Sigmoid colon (tissue), 7 donors: ENCODE data around the gene POP5. TPM values are rescaled to one million over a fixed set of nuclear protein-coding genes. Genes with fewer than 3 reads are reported as not detected.
A peak's percentile ranks its signal among the peaks of the same experiment; 100 is the strongest.

Experiments used
- DNase-seq: peaks from one replicate; pipeline ENCODE4 v3.0.0-alpha.2; 2019
- H3K27ac ChIP-seq, 4 donors: fragments of 200-600 bp; sonication (generic); one replicate each; pipeline ENCODE4 v1.5.1; 2016 to 2019; ENCODE audit warnings: mild to moderate bottlenecking in 1 of 4
- H3K27me3 ChIP-seq, 3 donors: fragments of 200-600 bp; sonication (generic); one replicate each; pipeline ENCODE4 v1.5.1; 2019; ENCODE audit warnings: mild to moderate bottlenecking in 1 of 3
- H3K36me3 ChIP-seq, 4 donors: fragments of 200-600 bp; sonication (generic); one replicate each; pipeline ENCODE4 v1.5.1; 2016 to 2019
- H3K4me1 ChIP-seq, 4 donors: fragments of 200-600 bp; sonication (generic); one replicate each; pipeline ENCODE4 v1.5.1; 2017 to 2019
- H3K4me3 ChIP-seq, 4 donors: fragments of 200-600 bp; sonication (generic); one replicate each; pipeline ENCODE4 v1.5.1; 2017 to 2019; ENCODE audit warnings: mild to moderate bottlenecking in 2 of 4, moderate library complexity in 1 of 4
- H3K9me3 ChIP-seq, 4 donors: fragments of 200-600 bp in 3 of 4; sonication (generic) in 3 of 4; one replicate each; pipeline versions ENCODE4 v1.5.1 to v1.6.1; 2013 to 2019
- EP300 ChIP-seq, 4 donors: sonication (generic); formaldehyde crosslinking; IDR thresholded peaks; one replicate each; pipeline ENCODE4 v1.6.1; 2017; ENCODE audit warnings: antibody characterized with exemption in 4 of 4
- POLR2A ChIP-seq, 2 donors: fragments of 450-650 bp; IDR thresholded peaks; one replicate each; pipeline ENCODE4 v1.6.1; 2016; ENCODE audit warnings: antibody characterized with exemption in 2 of 2, mild to moderate bottlenecking in 2 of 2, moderate library complexity in 2 of 2
- POLR2AphosphoS5 ChIP-seq, 4 donors: sonication (generic); formaldehyde crosslinking; IDR thresholded peaks; one replicate each; pipeline ENCODE4 v1.6.1; 2017; ENCODE audit warnings: antibody characterized with exemption in 4 of 4
- WGBS, 2 donors: extraction: QIAGEN DNeasy Blood & Tissue Kit; methylation state at CpG; one replicate each; pipeline ENCODE4 v1.1.7; 2013; 5-methylcytosine and 5-hydroxymethylcytosine counted together
- intact Hi-C: fragments of 100-400 bp; cut with DNase I; formaldehyde crosslinking; loops from one replicate; pipeline ENCODE4 v1.15.1; 2023
- polyA plus RNA-seq, 3 donors: library from polyadenylated mRNA; stranded (reverse); fragments of 200-250 nt; gene quantifications; one replicate each; pipeline ENCODE4 v1.2.3, GENCODE V29; 2013
- total RNA-seq, 4 donors: library from RNA; depleted of rRNA; stranded (reverse); fragments of >200 nt; gene quantifications; one replicate each; pipeline ENCODE4 v1.1.0, GENCODE V29; 2016
- TF ChIP-seq, protein P1 (sequence below), 4 experiments: fragments of 450-650 bp in 3 of 4; fragments of 200-600 bp in 1 of 4; IDR thresholded peaks; one replicate each; pipeline ENCODE4 v1.5.1; 2016 to 2019; ENCODE audit warnings: antibody characterized with exemption in 4 of 4, mild to moderate bottlenecking in 3 of 4, moderate library complexity in 2 of 4
- donor health status: healthy with polysubstance abuse.
- donor health status: Bipolar disorder and iron deficiency.
- donor health status: healthy.

POP5 gene
- total and polyA plus RNA-seq, 7 donors, result 21.0 to 58.0 (median 27.8) TPM

DNA sequence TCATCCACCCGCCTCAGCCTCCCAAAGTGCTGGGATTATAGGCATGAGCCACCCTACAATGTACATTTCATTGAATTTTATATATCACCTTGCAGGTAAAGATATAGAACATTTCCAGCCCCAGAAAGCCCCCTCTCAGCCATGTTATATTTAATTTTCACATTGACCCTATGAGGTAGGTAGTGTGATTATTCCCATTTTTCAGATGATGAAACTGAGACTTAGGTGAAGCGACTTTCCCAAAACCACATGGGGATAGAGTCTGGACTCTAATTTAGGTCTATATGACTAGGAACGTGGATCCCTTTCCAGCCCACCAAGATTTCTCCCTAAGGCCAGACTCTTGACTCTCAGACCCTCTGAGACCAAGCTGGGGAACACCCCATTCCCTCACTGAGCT is 15.7 kb upstream of the POP5 start:
- no peaks in the 10 kb centered on the region for H3K9me3 ChIP-seq
- H3K4me1 ChIP-seq, result no peaks in the 10 kb centered on the region
- no peak overlapping the region for H3K27ac ChIP-seq
- TF ChIP-seq POLR2A (IDR thresholded peaks at IDR 0.05) (no peak), POLR2AphosphoS5 (IDR thresholded peaks at IDR 0.05) (no peak), EP300 (IDR thresholded peaks at IDR 0.05) (no peak)
- TF ChIP-seq, protein P1, sequence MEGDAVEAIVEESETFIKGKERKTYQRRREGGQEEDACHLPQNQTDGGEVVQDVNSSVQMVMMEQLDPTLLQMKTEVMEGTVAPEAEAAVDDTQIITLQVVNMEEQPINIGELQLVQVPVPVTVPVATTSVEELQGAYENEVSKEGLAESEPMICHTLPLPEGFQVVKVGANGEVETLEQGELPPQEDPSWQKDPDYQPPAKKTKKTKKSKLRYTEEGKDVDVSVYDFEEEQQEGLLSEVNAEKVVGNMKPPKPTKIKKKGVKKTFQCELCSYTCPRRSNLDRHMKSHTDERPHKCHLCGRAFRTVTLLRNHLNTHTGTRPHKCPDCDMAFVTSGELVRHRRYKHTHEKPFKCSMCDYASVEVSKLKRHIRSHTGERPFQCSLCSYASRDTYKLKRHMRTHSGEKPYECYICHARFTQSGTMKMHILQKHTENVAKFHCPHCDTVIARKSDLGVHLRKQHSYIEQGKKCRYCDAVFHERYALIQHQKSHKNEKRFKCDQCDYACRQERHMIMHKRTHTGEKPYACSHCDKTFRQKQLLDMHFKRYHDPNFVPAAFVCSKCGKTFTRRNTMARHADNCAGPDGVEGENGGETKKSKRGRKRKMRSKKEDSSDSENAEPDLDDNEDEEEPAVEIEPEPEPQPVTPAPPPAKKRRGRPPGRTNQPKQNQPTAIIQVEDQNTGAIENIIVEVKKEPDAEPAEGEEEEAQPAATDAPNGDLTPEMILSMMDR (IDR thresholded peaks at IDR 0.05), result no peak
- intact Hi-C loops, result no loop called here
- 93 to 94% methylated on average over 3 of the region's 3 CpGs for WGBS, 2 donors
- H3K4me3 ChIP-seq, result no peak overlapping the region
- no peaks in the 10 kb centered on the region for H3K27me3 ChIP-seq
- H3K36me3 ChIP-seq, result no peaks in the 10 kb centered on the region
- DNase-seq, result no peak

DNA sequence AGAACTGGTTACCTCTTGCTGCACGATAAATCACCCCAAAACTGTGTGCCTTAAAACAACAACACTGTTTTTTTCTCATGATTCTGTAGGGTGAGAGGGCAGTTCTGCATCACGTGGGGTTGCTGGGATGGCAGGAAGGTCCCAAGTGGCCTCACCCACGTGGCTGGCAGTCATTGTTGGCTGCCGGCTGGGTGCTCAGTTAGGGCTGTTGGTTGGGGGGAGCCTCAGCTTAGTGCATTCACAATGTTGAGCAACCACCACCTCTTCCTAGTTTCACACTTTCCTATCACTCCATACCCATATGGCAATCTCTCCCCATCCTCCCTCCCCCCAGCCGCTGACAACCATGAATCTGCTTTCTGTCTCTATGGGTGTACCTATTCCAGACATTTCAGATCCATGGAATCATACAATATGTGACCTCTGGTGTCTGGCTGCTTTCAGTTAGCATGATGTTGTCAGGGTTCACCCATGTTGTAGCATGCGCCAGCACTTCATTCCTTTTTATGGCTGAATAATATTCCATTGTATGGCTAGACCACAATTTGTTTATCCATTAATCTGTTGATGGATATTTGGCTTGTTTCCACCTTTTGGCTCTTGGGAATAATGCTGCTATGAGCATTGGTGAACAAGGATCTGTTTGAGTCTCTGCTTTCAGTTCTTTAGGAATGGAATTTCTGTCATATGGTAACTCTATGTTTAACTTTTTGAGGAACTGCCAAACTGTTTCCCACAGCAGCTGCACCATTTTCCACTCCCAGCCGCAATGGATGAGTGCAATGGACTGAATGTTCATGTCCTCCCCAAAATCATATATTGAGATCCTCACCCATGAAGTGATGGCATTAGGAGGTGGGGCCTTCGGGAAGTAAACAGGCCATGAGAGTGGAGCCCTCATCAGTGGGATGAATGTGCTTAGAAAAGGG is 11.2 kb upstream of the POP5 start:
- Histone ChIP-seq H3K27me3 (no peaks in the 10 kb centered on the region), H3K27ac (no peak overlapping the region), H3K36me3 (no peaks in the 10 kb centered on the region), H3K4me3 (no peak overlapping the region), H3K4me1 (no peaks in the 10 kb centered on the region), H3K9me3 (no peaks in the 10 kb centered on the region)
- TF ChIP-seq, protein P1 (IDR thresholded peaks at IDR 0.05), result no peak
- no peak for TF ChIP-seq EP300 (IDR thresholded peaks at IDR 0.05)
- TF ChIP-seq POLR2AphosphoS5 (IDR thresholded peaks at IDR 0.05), result no peak
- no peak for TF ChIP-seq POLR2A (IDR thresholded peaks at IDR 0.05)
- intact Hi-C loops, result no loop called here
- DNase-seq, result no peak
- 81 to 88% methylated on average over 8 of the region's 8 CpGs for WGBS, 2 donors

DNA sequence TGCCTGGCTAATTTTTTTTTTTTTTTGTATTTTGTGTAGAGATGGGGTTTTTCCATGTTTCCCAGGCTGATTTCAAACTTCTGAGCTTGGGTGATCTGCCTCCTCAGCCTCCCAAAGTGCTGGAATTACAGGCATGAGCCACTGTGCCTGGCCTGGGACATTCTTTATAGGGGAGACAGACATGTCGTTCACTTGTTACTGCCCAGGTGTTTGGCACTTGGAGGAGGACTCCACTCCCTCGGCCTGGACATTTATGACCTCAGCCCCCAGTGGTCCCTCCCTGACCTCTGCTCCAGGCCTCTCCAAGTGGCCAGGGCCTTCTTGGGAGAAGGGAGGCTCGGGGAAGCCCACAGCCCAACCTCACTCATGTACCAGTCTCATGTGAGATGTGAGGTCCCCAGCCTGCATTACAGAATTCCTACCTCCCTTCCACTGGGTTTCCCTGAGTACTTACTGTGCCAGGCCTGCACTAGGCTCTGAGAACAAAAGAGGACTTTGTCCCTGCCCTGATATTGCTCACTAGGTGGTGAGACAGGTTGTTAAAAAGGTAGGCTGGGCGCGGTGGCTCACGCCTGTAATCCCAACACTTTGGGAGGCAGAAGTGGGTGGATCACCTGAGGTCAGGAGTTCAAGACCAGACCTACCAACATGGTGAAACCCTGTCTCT is 9.7 kb upstream of the POP5 start:
- H3K4me1 ChIP-seq, result no peaks in the 10 kb centered on the region
- H3K9me3 ChIP-seq, result no peaks in the 10 kb centered on the region
- no peaks in the 10 kb centered on the region for H3K27me3 ChIP-seq
- no peak overlapping the region for H3K27ac ChIP-seq
- intact Hi-C loops, result no loop called here
- DNase-seq, result no peak
- no peak overlapping the region for H3K4me3 ChIP-seq
- no peaks in the 10 kb centered on the region for H3K36me3 ChIP-seq
- 19 to 61% methylated on average over 6 of the region's 6 CpGs for WGBS, 2 donors
- no peak for TF ChIP-seq POLR2A (IDR thresholded peaks at IDR 0.05)
- no peak for TF ChIP-seq POLR2AphosphoS5 (IDR thresholded peaks at IDR 0.05)
- TF ChIP-seq EP300 (IDR thresholded peaks at IDR 0.05), result no peak
- TF ChIP-seq, protein P1 (IDR thresholded peaks at IDR 0.05), result no peak

DNA sequence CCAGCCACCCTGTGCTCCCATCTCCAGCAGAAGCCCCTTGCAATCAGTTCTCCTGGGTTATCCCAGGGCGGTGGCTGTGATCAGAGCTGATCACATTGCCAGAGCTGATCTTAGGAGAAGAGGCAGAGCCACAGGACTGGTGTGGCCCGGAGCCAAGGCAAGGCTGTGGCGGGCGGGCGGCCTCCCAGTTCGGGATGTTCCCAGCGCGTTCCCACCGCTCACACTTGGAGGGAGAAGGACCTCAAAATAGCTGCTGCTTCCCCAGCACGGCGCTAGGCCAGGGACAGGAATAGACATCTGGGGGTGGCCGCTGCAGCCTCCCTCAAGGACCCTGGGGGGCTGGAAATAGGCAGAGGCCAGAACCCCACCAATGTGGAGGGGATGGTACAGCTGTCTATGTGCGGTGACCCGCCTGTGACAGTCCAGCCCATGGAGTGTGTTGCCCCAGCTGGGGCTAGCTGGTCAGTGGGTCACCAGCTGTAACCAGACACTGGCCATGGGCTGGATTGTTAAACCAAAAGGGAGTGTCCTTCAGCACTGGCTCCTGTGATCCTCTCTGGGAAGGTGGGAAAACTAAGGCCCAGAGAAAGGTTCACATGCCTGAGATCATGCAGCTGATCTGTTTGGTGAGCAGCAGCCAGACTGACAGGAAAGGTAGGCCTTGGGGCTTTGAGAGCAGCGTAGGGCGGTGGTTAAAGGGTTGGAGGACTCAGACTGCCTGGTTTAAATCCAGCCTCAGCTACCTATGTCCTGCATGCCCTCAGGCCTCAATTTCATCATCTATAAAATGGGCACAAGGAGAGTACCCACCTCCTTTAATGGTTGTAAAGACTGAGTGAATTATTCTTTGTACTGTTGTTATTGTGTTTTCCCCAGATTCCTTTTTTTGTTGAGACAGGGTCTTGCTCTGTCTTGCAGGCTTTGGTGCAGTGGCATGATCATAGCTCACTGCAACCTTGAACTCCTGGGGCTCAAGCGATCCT is 8.0 kb upstream of the POP5 start:
- Histone ChIP-seq H3K4me1 (peaks cover 0 to 7% (median 7%) of the 10 kb centered on the region in 4 donors), H3K4me3 (no peak overlapping the region), H3K9me3 (no peaks in the 10 kb centered on the region), H3K36me3 (no peaks in the 10 kb centered on the region), H3K27me3 (no peaks in the 10 kb centered on the region), H3K27ac (peak overlapping the region in 1 of 4 donors; percentile 13)
- intact Hi-C loops, result no loop called here
- no peak for DNase-seq
- WGBS, 2 donors, result 80 to 86% methylated on average over 17 of the region's 17 CpGs
- TF ChIP-seq POLR2A (IDR thresholded peaks at IDR 0.05) (no peak), POLR2AphosphoS5 (IDR thresholded peaks at IDR 0.05) (no peak), EP300 (IDR thresholded peaks at IDR 0.05) (no peak)
- TF ChIP-seq, protein P1 (IDR thresholded peaks at IDR 0.05), result no peak
